Suprapubic skin (tissue), 4 donors: Measurements from ENCODE around the gene STK36.

ENCODE experiments used
- CTCF ChIP-seq, 2 donors: fragments of 200-600 bp in 1 of 2; fragments of 450-650 bp in 1 of 2; sonication (generic) in 1 of 2; IDR thresholded peaks; one replicate each; pipeline ENCODE4 v1.5.1; 2016 to 2019; ENCODE audit warnings: antibody characterized with exemption in 2 of 2, mild to moderate bottlenecking in 1 of 2, moderate library complexity in 1 of 2
- POLR2A ChIP-seq, 2 donors: fragments of 450-650 bp; IDR thresholded peaks; one replicate each; pipeline ENCODE4 v1.6.1; 2017; ENCODE audit warnings: antibody characterized with exemption in 2 of 2, mild to moderate bottlenecking in 2 of 2, moderate library complexity in 2 of 2
- POLR2AphosphoS5 ChIP-seq, 3 donors: sonication (generic); formaldehyde crosslinking; IDR thresholded peaks; one replicate each; pipeline ENCODE4 v1.6.1; 2017; ENCODE audit warnings: antibody characterized with exemption in 3 of 3

- TF ChIP-seq CTCF (IDR thresholded peaks at IDR 0.05): no peak
- no peak for TF ChIP-seq POLR2A (IDR thresholded peaks at IDR 0.05)
- no peak for TF ChIP-seq POLR2AphosphoS5 (IDR thresholded peaks at IDR 0.05)
Observed at GRCh38 chr2:218743068-218743467, 71.2 kb downstream of the STK36 start.
